SK-N-SH (cell line): ENCODE measurements around the gene PLOD2.
A peak's percentile ranks its signal among the peaks of the same experiment; 100 is the strongest.

Source experiments
- CTCF ChIP-seq: fragments of 200-600 bp; sonication (generic); IDR thresholded peaks from 2 replicates; pipeline ENCODE4 v1.6.1; 2017; ENCODE audit warnings: antibody characterized with exemption, mild to moderate bottlenecking, moderate library complexity
- ELF1 ChIP-seq: IDR thresholded peaks from 2 replicates; pipeline ENCODE4 v1.4.0; 2012
- FOXJ3 ChIP-seq: sonication (generic); formaldehyde crosslinking; IDR thresholded peaks from 2 replicates; pipeline ENCODE4 v1.5.1; 2020; ENCODE audit warnings: mild to moderate bottlenecking, missing genetic modification reagents
- GABPA ChIP-seq: IDR thresholded peaks from 2 replicates; pipeline ENCODE4 v1.4.0; 2012; ENCODE audit warnings: low read depth, mild to moderate bottlenecking
- PBX3 ChIP-seq: IDR thresholded peaks from 2 replicates; pipeline ENCODE4; 2012
- TAF1 ChIP-seq: IDR thresholded peaks from 2 replicates; pipeline ENCODE4 v1.6.1; 2012; ENCODE audit warnings: low read depth, mild to moderate bottlenecking, low read length, moderate library complexity, borderline replicate concordance
- USF2 ChIP-seq: fragments of 150-350 bp; IDR thresholded peaks from 2 replicates; pipeline ENCODE4 v1.6.1; 2017; ENCODE audit warnings: antibody characterized with exemption, low read length, low read depth, borderline replicate concordance
- ZBTB33 ChIP-seq: IDR thresholded peaks from 2 replicates; pipeline ENCODE4 v1.4.0; 2012; ENCODE audit warnings: low read depth, borderline replicate concordance

- TF ChIP-seq USF2 (no peak), CTCF (peak; percentile 27; the same call in 1 of the 2 replicates), TAF1 (no peak), ZBTB33 (no peak), FOXJ3 (CRISPR knock-in tag) (no peak), ELF1 (no peak), PBX3 (no peak), GABPA (no peak)
These were observed 2.6 kb upstream of the PLOD2 start for GRCh38 chr3:146163584-146163983.
